GM18502 (cell line): ENCODE measurements around the gene ADAT3.

Experiments
- ATAC-seq: cut with Tn5 transposase; IDR thresholded peaks from one replicate; pipeline ENCODE4 v1.9.1; 2021; ENCODE audit warnings: mild to moderate bottlenecking; ENCODE audit not compliant: unreplicated experiment, poor library complexity

ADAT3 gene

DNA sequence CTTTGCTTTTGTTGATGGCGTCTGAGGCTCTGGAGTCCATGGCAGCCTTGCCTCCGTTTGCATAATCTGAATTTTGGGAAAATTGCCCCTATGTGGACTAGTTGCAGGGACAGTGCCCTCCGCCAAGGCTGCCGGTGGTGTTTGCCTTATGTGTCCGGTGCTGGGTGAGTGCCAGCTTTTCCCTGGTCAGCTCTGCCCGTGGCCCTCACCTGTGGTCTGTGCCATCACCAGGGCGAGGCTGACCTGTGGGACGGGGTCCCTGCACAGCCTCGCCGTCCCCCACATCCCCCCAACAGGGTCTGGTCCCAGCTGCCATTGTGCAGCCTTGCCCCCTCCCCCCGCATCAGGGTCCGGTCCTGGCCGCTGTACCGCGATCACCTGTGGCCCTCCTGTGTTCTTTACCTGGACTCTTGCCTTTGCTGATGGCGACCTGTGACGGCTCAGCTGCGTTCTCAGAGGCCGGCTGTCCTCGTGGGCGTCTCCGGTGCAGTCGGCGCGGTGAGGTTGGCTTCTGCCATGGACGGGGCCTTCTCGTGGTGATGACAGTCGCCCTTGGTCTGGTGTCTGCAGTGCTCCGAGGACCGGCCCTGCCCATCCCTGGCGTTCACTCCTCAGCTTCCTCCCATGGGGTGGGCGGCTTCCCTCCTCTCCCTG is 48.4 kb downstream of the ADAT3 start:
- ATAC-seq, result no peak

- ATAC-seq, result no peak
Observed at GRCh38 chr19:1954532-1954933, 49.3 kb downstream of the ADAT3 start.

DNA sequence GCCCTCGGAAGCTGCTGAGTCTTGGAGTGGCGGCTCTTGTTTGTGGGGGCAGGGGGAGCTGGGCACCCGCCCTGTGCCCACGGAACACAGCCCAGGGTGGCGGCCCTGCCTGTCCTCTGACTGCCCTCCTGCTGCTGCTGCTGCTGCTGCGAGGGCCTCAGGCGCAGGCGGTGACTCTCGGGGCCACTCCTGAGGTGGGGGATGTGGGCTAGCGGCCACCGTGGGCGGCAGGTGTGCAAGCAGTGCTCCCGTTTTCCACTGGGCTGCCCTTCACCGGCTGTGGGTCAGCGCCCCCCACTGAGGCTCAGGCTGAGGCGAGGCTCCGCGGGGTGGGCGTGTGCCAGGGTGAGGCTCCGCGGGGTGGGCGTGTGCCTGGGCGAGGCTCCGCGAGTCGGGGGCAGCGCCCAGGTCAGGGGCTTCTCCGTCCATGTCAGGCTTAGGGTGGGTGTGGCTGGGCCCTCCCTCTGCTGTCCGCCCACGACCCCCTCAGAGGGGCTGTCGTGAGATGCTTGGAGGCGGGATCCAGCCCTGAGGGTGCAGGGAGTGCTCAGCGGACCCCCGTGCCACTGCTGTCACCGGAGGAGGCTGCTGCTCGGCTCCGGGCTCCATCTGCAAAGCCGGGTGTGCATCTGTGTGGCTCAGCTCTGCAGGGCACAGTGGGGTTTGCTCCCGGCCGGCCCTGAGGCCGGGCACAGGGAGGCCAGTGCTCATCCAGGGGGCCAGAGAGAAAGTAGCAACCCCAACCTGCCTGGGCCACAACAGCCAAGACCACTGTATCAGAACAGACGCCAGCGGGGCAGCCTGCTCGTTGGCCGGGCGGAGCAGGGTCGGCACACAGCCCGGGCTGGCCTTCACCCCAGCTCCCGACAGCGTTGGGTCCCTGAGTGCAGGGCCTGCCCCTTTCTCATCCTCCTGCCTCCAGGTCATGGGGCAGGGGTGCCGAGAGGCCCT is 50.2 kb downstream of the ADAT3 start:
- no peak for ATAC-seq

DNA sequence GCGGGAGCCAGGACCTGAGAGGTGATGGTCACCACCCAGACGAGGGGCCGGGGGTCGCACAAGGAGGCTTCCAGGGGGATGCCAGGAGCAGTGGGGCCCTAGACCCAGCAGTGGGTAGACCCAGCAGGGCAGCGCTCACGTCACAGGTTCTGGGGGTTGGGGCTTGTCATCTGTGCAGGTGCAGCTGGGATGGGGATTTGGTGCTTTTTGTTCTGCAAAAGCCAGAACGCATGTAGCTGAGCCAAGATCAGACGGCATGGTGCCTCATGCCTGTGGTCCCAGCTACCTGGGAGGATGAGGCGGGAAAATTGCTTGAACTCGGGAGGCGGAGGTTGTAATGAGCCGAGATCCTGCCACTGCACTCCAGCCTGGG is 50.9 kb downstream of the ADAT3 start:
- no peak for ATAC-seq

- no peak for ATAC-seq
Observed at GRCh38 chr19:1956868-1957492, 51.8 kb downstream of the ADAT3 start.

- ATAC-seq, result no peak
Observed at GRCh38 chr19:1957562-1958248, 52.5 kb downstream of the ADAT3 start.

DNA sequence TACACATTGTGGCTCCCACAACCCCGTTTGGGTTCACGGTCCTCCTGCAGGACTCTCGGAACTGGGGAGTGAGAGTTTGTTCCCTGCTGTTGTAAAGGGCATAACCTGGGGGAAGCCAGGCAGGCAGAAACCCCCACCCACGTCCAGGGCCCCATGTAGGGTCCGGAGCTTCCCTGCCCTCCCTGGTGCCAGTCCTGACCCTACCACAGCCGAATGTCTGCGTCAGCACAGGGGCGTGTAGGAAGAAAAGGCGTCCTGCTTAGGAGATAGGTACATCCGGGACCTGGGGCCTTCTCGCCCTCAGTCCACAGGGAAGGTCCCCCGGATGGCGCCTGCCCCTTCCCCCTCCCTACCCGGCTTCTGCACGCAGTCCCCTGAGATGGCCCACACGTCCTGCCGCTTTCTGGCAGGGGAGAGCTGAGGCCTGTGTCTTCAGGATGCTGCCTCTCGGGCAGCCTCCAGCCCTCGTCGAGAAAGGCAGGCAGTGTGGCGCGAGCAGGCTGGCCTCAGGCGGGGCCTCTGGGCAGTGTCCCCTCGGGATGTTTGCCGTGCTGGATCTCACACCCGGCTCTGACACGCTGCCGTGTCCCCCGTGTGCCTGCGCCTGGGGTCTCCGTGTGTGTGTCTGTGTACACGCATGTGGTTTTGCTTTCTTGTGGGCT is 54.9 kb downstream of the ADAT3 start:
- no peak for ATAC-seq

- no peak for ATAC-seq
Observed at GRCh38 chr19:1961000-1961883, 56.0 kb downstream of the ADAT3 start.

DNA sequence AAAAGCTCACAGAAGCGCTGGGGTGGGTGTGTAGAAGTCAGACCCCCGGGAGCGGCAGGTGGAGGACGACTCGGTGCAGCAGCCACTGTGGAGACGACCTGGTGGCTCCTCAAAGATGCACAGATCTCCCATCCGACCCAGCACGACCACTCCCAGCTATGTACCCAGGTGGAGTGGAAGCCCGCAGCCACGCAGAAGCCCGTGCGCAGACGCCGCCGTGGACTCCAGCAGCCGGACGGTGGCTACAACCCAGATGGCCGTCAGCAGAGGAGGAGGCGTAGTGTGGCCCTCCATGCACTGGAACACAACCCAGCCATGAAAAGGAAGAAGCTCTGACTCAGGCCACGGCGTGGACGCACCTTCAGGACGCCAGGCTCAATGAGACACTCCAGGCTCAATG is 57.5 kb downstream of the ADAT3 start:
- ATAC-seq, result no peak
